ENCODE data around the gene ELOVL2. TPM values are rescaled to one million over a fixed set of nuclear protein-coding genes. Genes with fewer than 3 reads are reported as not detected.
A peak's percentile ranks its signal among the peaks of the same experiment; 100 is the strongest.

Gene ELOVL2
- total RNA-seq, 1 experiment from 2014 or later: 0.07 TPM

- ChIA-PET CTCF (no interaction called here), RAD21 (ENCODE audit: low non-redundant PET in 1 of 2, low total read pairs in 2 of 2, uncharacterized antibody in 2 of 2, unreplicated experiment in 2 of 2) (no interaction called here), POLR2A (no interaction called here)
- H3K27ac ChIP-seq (ENCODE audit: low read depth, low read length): no peak overlapping the region
- intact Hi-C loops (cut with micrococcal nuclease): no loop called here
- no peaks in the 10 kb centered on the region for H3K36me3 ChIP-seq (ENCODE audit: control insufficient read depth in 1 of 2, insufficient read depth in 2 of 2, low read length in 2 of 2)
- no peak for TF ChIP-seq ZBTB33 (IDR thresholded peaks at IDR 0.05; ENCODE audit: extremely low read depth, insufficient replicate concordance, low read length)
- no peak for TF ChIP-seq CEBPB (IDR thresholded peaks at IDR 0.05; ENCODE audit: low read depth)
- no peak for TF ChIP-seq ATF3 (IDR thresholded peaks at IDR 0.05)
- TF ChIP-seq RAD21 (IDR thresholded peaks at IDR 0.05; ENCODE audit: low read depth): no peak
- TF ChIP-seq CBX3 (IDR thresholded peaks at IDR 0.05; ENCODE audit: low read depth): no peak
- no peak for TF ChIP-seq ZNF274 (IDR thresholded peaks at IDR 0.05; ENCODE audit: low read depth, low read length)
- no peak for TF ChIP-seq POLR2A (IDR thresholded peaks at IDR 0.05; ENCODE audit: borderline replicate concordance, extremely low read depth, insufficient read depth, insufficient read length)
- TF ChIP-seq FOSL1 (IDR thresholded peaks at IDR 0.05; ENCODE audit: low read depth): peak; percentile 12; the same call in 1 of the 2 replicates
- DNase-seq (ENCODE audit: low read depth, low spot score) (no peak), ATAC-seq (no peak)
- no peaks in the 10 kb centered on the region for H4K20me1 ChIP-seq (ENCODE audit: insufficient read depth)
- no TSS peak for BruUV-seq (replicated peaks)
- H3K4me3 ChIP-seq (replicated peaks in 1 of 2; ENCODE audit: low read depth in 1 of 2, low read length in 2 of 2): no peak overlapping the region
- H3K9me2 ChIP-seq (ENCODE audit: insufficient read depth): no peaks in the 10 kb centered on the region
- no peak overlapping the region for H3K4me2 ChIP-seq (ENCODE audit: low read length)
- no peaks in the 10 kb centered on the region for H3K9me3 ChIP-seq (ENCODE audit: control insufficient read depth in 1 of 2, insufficient read depth in 1 of 2, low read depth in 1 of 2, low read length in 2 of 2)
- H3K27me3 ChIP-seq (ENCODE audit: insufficient read depth, low read length): no peaks in the 10 kb centered on the region
- H3K9ac ChIP-seq (ENCODE audit: low read length): no peak overlapping the region
- no peaks in the 10 kb centered on the region for H3K79me2 ChIP-seq (ENCODE audit: insufficient read depth, low read length)
- no peaks in the 10 kb centered on the region for H3K4me1 ChIP-seq (ENCODE audit: control insufficient read depth in 1 of 2, insufficient read depth in 2 of 2, low read length in 2 of 2)
- no peak overlapping the region for H2AFZ ChIP-seq (ENCODE audit: low read depth, low read length, poor library complexity, severe bottlenecking)
These were observed 39.4 kb upstream of the ELOVL2 start for GRCh38 chr6:11083491-11083890.

- no peaks in the 10 kb centered on the region for H3K36me3 ChIP-seq (ENCODE audit: control insufficient read depth in 1 of 2, insufficient read depth in 2 of 2, low read length in 2 of 2)
- intact Hi-C loops (cut with micrococcal nuclease): no loop called here
- no peak overlapping the region for H3K27ac ChIP-seq (ENCODE audit: low read depth, low read length)
- no peak overlapping the region for H3K9ac ChIP-seq (ENCODE audit: low read length)
- H3K79me2 ChIP-seq (ENCODE audit: insufficient read depth, low read length): no peaks in the 10 kb centered on the region
- ChIA-PET RAD21 (ENCODE audit: low non-redundant PET in 1 of 2, low total read pairs in 2 of 2, uncharacterized antibody in 2 of 2, unreplicated experiment in 2 of 2) (no interaction called here), POLR2A (no interaction called here), CTCF (interaction anchor here (1.2 kb wide), 1 partner anchor 11 kb away, joined by 5 read pairs; no protein-coding TSS in a partner anchor)
- BruUV-seq (replicated peaks): no TSS peak
- no peaks in the 10 kb centered on the region for H3K4me1 ChIP-seq (ENCODE audit: control insufficient read depth in 1 of 2, insufficient read depth in 2 of 2, low read length in 2 of 2)
- H2AFZ ChIP-seq (ENCODE audit: low read depth, low read length, poor library complexity, severe bottlenecking): no peak overlapping the region
- no peaks in the 10 kb centered on the region for H4K20me1 ChIP-seq (ENCODE audit: insufficient read depth)
- H3K27me3 ChIP-seq (ENCODE audit: insufficient read depth, low read length): no peaks in the 10 kb centered on the region
- no peak for DNase-seq (ENCODE audit: low read depth, low spot score)
- H3K4me2 ChIP-seq (ENCODE audit: low read length): no peak overlapping the region
- H3K9me3 ChIP-seq (ENCODE audit: control insufficient read depth in 1 of 2, insufficient read depth in 1 of 2, low read depth in 1 of 2, low read length in 2 of 2): no peaks in the 10 kb centered on the region
- ATAC-seq: no peak
- no peak overlapping the region for H3K4me3 ChIP-seq (replicated peaks in 1 of 2; ENCODE audit: low read depth in 1 of 2, low read length in 2 of 2)
- no peaks in the 10 kb centered on the region for H3K9me2 ChIP-seq (ENCODE audit: insufficient read depth)
- no peak for TF ChIP-seq SIN3A (IDR thresholded peaks at IDR 0.05; ENCODE audit: low read depth)
- TF ChIP-seq ATF3 (IDR thresholded peaks at IDR 0.05): no peak
- TF ChIP-seq ZFX (IDR thresholded peaks at IDR 0.05): no peak
- TF ChIP-seq REST (IDR thresholded peaks at IDR 0.05; ENCODE audit: low read depth): no peak
- no peak for TF ChIP-seq SP1 (IDR thresholded peaks at IDR 0.05; ENCODE audit: low read depth)
- TF ChIP-seq POLR2A (IDR thresholded peaks at IDR 0.05; ENCODE audit: borderline replicate concordance, extremely low read depth, insufficient read depth, insufficient read length): no peak
- TF ChIP-seq CEBPB (IDR thresholded peaks at IDR 0.05; ENCODE audit: low read depth): no peak
- TF ChIP-seq TCF7L2 (IDR thresholded peaks at IDR 0.05; ENCODE audit: borderline replicate concordance, extremely low read depth, insufficient read depth, insufficient read length): no peak
- no peak for TF ChIP-seq EGR1 (IDR thresholded peaks at IDR 0.05; ENCODE audit: low read depth)
- TF ChIP-seq JUND (IDR thresholded peaks at IDR 0.05): no peak
- TF ChIP-seq SRF (IDR thresholded peaks at IDR 0.05; ENCODE audit: low read depth): no peak
- TF ChIP-seq FOSL1 (IDR thresholded peaks at IDR 0.05; ENCODE audit: low read depth): no peak
- TF ChIP-seq EZH2phosphoT487 (IDR thresholded peaks at IDR 0.05; ENCODE audit: borderline replicate concordance): no peak
These were observed 36.2 kb upstream of the ELOVL2 start for GRCh38 chr6:11080296-11080695.
